Nephron progenitor cell (in vitro differentiated cells): Measurements from ENCODE around the gene MRGPRF.

Experiments used
- DNase-seq: peaks from one replicate; pipeline ENCODE4 v3.0.0; 2021
- H3K27ac Mint-ChIP-seq: 2 replicates; pipeline ENCODE4 v1.8.0; 2021; ENCODE audit warnings: mild to moderate bottlenecking, moderate library complexity, mixed read lengths
- H3K27me3 Mint-ChIP-seq: 2 replicates; pipeline ENCODE4 v1.8.0; 2021; ENCODE audit warnings: mild to moderate bottlenecking, low read depth, mixed read lengths; ENCODE audit not compliant: poor library complexity
- H3K36me3 Mint-ChIP-seq: 2 replicates; pipeline ENCODE4 v1.8.0; 2021; ENCODE audit warnings: low read depth, mixed read lengths
- H3K4me1 Mint-ChIP-seq: 2 replicates; pipeline ENCODE4 v1.8.0; 2021; ENCODE audit warnings: mixed read lengths
- H3K4me3 Mint-ChIP-seq: 2 replicates; pipeline ENCODE4 v1.8.0; 2021; ENCODE audit warnings: mild to moderate bottlenecking, moderate library complexity, mixed read lengths
- H3K9me3 Mint-ChIP-seq: 2 replicates; pipeline ENCODE4 v1.8.0; 2021; ENCODE audit warnings: mild to moderate bottlenecking, moderate library complexity, mixed read lengths
- CTCF ChIP-seq: fragments of 200-600 bp; sonication (generic); IDR thresholded peaks from 2 replicates; pipeline ENCODE4 v1.5.0; 2021; ENCODE audit warnings: antibody characterized with exemption

MRGPRF gene, protein sequence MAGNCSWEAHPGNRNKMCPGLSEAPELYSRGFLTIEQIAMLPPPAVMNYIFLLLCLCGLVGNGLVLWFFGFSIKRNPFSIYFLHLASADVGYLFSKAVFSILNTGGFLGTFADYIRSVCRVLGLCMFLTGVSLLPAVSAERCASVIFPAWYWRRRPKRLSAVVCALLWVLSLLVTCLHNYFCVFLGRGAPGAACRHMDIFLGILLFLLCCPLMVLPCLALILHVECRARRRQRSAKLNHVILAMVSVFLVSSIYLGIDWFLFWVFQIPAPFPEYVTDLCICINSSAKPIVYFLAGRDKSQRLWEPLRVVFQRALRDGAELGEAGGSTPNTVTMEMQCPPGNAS

DNA sequence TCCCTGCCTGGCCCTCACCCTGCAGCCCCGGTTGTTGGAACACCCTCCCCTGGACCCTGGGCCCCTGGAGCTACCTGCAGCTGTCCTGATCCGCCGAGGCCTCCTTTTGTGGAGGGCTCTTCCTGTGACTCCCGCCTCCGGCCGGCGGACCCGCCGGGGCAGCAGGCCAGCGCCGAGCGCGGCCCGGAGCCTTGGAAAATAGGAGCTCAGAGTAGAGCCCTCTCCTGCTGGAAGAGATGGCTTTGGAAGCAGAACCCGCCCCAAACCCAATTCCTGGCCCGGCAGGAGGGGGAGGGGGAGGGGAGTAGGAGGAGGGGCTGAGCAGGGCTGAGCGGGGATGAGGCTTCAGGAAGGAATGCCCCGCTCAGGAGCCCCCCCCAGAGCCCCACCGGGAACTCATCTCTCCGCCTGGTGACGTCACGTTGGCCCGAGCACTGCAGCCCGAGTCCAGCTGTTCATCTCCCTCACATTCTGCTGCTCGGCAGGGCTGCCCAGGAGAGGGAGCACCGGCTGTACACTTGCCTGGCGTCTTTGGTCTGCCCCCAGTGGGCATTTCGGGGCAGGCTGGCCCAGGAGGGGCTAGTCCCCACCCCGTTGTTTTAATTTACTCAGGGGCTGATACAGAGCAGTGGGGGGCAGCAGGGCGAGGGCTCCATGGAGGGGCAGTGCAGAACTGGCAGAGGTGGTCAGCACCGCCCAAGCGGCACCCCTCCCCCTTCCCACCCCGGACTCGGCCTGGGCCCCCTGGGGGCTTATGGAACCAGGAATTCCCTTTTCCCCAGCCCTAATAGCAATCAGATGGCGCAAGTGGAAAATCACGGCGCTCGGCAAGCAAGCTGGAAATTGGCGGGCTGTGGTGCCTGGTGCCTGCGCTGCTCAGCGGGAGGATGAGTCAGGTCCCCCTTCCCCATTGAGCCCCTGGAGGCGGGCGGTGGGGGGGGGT, at the start of gene MRGPRF:
MRGPRF (minus strand) TSS at position 238 of the 943 bp plus-strand sequence. CDS start 3,345 bp downstream, outside the sequence.
- peak within 1 kb of the TSS; percentile 28 for H3K4me3 Mint-ChIP-seq
- no peaks in the 10 kb centered on the region for H3K9me3 Mint-ChIP-seq
- H3K36me3 Mint-ChIP-seq = no peaks in the 10 kb centered on the region

DNA sequence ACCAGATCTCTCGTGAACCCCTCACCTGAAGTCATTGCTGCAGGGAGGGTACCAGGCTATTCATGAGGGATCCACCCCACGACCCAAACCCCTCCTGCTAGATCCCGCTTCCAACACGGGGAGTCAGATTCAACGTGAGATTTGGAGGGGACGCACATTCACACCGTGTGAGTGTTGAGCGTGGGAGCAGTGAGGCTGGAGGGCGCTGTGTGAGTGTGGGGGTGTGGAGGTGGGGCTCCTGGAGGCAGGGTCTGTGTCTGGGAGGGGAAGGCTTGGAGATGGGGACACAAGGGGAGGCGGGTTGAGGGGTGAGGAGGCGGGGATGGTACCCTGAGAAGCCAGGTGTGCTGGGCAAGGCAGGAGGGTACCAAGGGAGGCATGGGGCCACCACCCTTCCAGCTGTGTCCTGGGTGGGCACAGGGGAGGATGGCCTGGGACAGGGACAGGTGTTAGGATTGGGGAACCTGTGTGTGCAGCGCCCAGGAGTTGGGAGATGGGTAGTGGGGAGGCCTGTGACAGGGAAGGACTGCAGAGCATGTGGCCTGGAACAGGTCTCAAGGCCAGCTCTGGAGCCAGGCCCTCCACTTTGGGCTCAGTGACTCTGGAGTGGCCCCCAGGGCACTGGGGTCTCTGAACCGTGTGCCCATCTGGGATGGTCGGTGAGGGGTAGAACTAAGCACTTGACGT, 49.3 kb upstream of the MRGPRF start:
- no peak overlapping the region for H3K4me3 Mint-ChIP-seq
- H3K27me3 Mint-ChIP-seq = peaks cover 3% of the 10 kb centered on the region
- H3K36me3 Mint-ChIP-seq = no peaks in the 10 kb centered on the region
- H3K4me1 Mint-ChIP-seq = no peaks in the 10 kb centered on the region
- no peak for TF ChIP-seq CTCF
- no peaks in the 10 kb centered on the region for H3K9me3 Mint-ChIP-seq
- no peak overlapping the region for H3K27ac Mint-ChIP-seq
- DNase-seq = no peak

More for the DNA sequence above, at the start of gene MRGPRF:
- Mint-ChIP-seq H3K27me3 (peaks cover 38% of the 10 kb centered on the region), H3K27ac (no peak within 1 kb of the TSS), H3K4me1 (peaks cover 43% of the 10 kb centered on the region)
- peak; percentile 33 for DNase-seq
- TF ChIP-seq CTCF = peak; percentile 20

DNA sequence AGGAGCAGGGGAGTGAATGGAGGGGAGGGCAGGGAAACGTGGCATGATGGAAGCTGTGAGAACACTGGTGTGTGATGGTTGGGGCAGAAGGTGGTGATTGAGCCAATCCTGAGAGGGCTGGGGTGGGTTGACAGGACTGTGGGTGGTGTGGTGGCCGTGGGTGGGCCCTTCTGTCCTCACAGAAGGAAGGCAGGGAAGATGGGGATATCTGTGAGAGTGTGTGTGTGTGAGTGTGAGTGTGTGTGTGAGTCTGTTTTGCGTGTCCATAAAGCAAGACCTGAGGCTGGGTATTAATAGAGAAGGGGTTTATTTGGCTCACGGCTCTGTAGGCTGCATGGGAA, 48.6 kb upstream of the MRGPRF start:
- no peak for TF ChIP-seq CTCF
- Mint-ChIP-seq H3K4me1 (no peaks in the 10 kb centered on the region), H3K4me3 (no peak overlapping the region), H3K27me3 (peaks cover 3% of the 10 kb centered on the region), H3K36me3 (no peaks in the 10 kb centered on the region), H3K27ac (no peak overlapping the region), H3K9me3 (no peaks in the 10 kb centered on the region)
- DNase-seq = no peak

GRCh38 chr11:69060806-69061712, 48.0 kb upstream of the MRGPRF start:
- Mint-ChIP-seq H3K9me3 (no peaks in the 10 kb centered on the region), H3K27ac (no peak overlapping the region), H3K4me3 (no peak overlapping the region), H3K4me1 (peaks cover 4% of the 10 kb centered on the region), H3K36me3 (peaks cover 3% of the 10 kb centered on the region), H3K27me3 (peaks cover 3% of the 10 kb centered on the region)
- DNase-seq = no peak
- TF ChIP-seq CTCF = no peak

DNA sequence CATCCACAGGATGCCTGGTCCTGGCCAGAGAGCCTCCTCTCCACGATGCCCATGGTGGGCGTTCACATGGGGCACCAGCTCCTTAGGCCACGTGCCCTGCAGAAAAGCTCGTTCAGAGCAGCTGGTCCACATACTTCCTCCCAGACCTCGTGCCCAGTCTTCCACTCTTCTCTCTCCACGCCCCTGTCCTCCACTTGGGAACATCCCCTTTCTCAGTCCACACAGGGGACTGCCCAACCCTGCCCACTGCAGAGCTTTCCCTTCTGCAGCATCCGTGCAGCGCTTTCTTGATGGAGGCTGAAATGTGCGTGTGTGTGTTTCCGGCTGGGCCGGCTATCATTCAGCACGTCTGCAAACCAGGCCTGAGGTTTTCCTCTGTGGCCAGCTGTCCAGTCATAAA, 46.9 kb upstream of the MRGPRF start:
- no peak for DNase-seq
- Mint-ChIP-seq H3K4me3 (no peak overlapping the region), H3K36me3 (peaks cover 8% of the 10 kb centered on the region), H3K4me1 (peaks cover 5% of the 10 kb centered on the region), H3K9me3 (no peaks in the 10 kb centered on the region), H3K27ac (peak overlapping the region; percentile 80), H3K27me3 (peaks cover 3% of the 10 kb centered on the region)
- no peak for TF ChIP-seq CTCF
